Renal cortex interstitium (tissue), 11 donors: ENCODE data around the gene RNF145. TPM values are rescaled to one million over a fixed set of nuclear protein-coding genes. Genes with fewer than 3 reads are reported as not detected.

Source experiments
- DNase-seq, 11 donors: peaks; one replicate each; pipeline ENCODE4 v3.0.0-alpha.2; 2013; ENCODE audit warnings: low read depth in 9 of 11, low spot score in 4 of 11; ENCODE audit errors: extremely low read depth in 1 of 11
- polyA plus RNA-seq, 3 donors: library from polyadenylated mRNA; unstranded; fragments of 120-200 nt; gene quantifications; one replicate each; pipeline ENCODE4 v1.2.1, GENCODE V29; 2013; ENCODE audit not compliant: insufficient read length in 3 of 3

Gene RNF145
- polyA plus RNA-seq, 3 donors, result 93.5 to 106 (median 105) TPM

GRCh38 chr5:159207222-159207685 is 2.1 kb downstream of the RNF145 start:
- no peak for DNase-seq

- DNase-seq, result no peak
Observed at GRCh38 chr5:159206818-159207217, 2.5 kb downstream of the RNF145 start.

GRCh38 chr5:159206368-159206767 is 3.0 kb downstream of the RNF145 start:
- DNase-seq, result no peak

GRCh38 chr5:159203351-159203750 is 6.0 kb downstream of the RNF145 start:
- no peak for DNase-seq

GRCh38 chr5:159202151-159202550 is 7.2 kb downstream of the RNF145 start:
- DNase-seq, result no peak

GRCh38 chr5:159199780-159200179 is 9.6 kb downstream of the RNF145 start:
- DNase-seq, result no peak

GRCh38 chr5:159199225-159199624 is 10.1 kb downstream of the RNF145 start:
- DNase-seq, result no peak

- no peak for DNase-seq
Observed at GRCh38 chr5:159198063-159199036, 11.0 kb downstream of the RNF145 start.

GRCh38 chr5:159195775-159196174 is 13.6 kb downstream of the RNF145 start:
- DNase-seq, result no peak

GRCh38 chr5:159190170-159190569 is 19.2 kb downstream of the RNF145 start:
- DNase-seq, result no peak

- DNase-seq, result no peak
Observed at GRCh38 chr5:159189310-159189709, 20.0 kb downstream of the RNF145 start.

- no peak for DNase-seq
Observed at GRCh38 chr5:159187719-159188118, 21.6 kb downstream of the RNF145 start.

GRCh38 chr5:159186319-159186718 is 23.0 kb downstream of the RNF145 start:
- DNase-seq, result no peak

GRCh38 chr5:159185773-159186172 is 23.6 kb downstream of the RNF145 start:
- no peak for DNase-seq

- peak in 1 of 11 donors; percentile 19 for DNase-seq
Observed at GRCh38 chr5:159184858-159185381, 24.4 kb downstream of the RNF145 start.

GRCh38 chr5:159184236-159184635 is 25.1 kb downstream of the RNF145 start:
- DNase-seq, result no peak

- no peak for DNase-seq
Observed at GRCh38 chr5:159183247-159183646, 26.1 kb downstream of the RNF145 start.

- no peak for DNase-seq
Observed at GRCh38 chr5:159182691-159183090, 26.7 kb downstream of the RNF145 start.

GRCh38 chr5:159181651-159182050 is 27.7 kb downstream of the RNF145 start:
- DNase-seq, result no peak

GRCh38 chr5:159181152-159181551 is 28.2 kb downstream of the RNF145 start:
- DNase-seq, result no peak
